HCT116 (cell line): ENCODE data around the gene DOCK3. TPM values are rescaled to one million over a fixed set of nuclear protein-coding genes. Genes with fewer than 3 reads are reported as not detected.

Experiments used
- ATAC-seq: fragments of 200-7000 bp; cut with Tn5 transposase; 2 replicates; pipeline ENCODE4 v1.9.1; 2020; ENCODE audit warnings: mild to moderate bottlenecking, moderate library complexity
- BruUV-seq: library from RNA; stranded (reverse); fragments of 400-500 nt; replicated peaks from 2 replicates; lab custom pipeline; 2021; lab: Mats Ljungman, UMichigan
- CTCF ChIA-PET: fragments of 300-600 bp; sonication (Branson Sonifier 250); formaldehyde crosslinking; loops from one replicate; lab custom pipeline; 2021; ENCODE audit warnings: antibody characterized with exemption; lab: Charles Lee
- POLR2A ChIA-PET: fragments of 300-600, 350-600 bp; sonication (Branson Sonifier 250); formaldehyde crosslinking; loops from one replicate; lab custom pipeline; 2021; ENCODE audit warnings: antibody characterized with exemption; lab: Charles Lee
- RAD21 ChIA-PET, 2 experiments: fragments of 300-600 bp; sonication (Branson Sonifier 250); formaldehyde crosslinking; loops; one replicate each; lab custom pipeline; 2023; ENCODE audit warnings: low total read pairs in 2 of 2; ENCODE audit not compliant: uncharacterized antibody in 2 of 2, unreplicated experiment in 2 of 2, low non-redundant PET in 1 of 2; lab: Charles Lee
- DNase-seq: peaks from one replicate; pipeline ENCODE4 v3.0.0-alpha.2; 2010; ENCODE audit warnings: low read depth, low spot score
- H2AFZ ChIP-seq: fragments of 200-600 bp; shearing (Covaris generic), sonication (generic); 2 replicates; pipeline ENCODE4 v1.6.1; 2017; ENCODE audit warnings: low read depth, mixed run types, mixed read lengths, antibody characterized with exemption, low read length; ENCODE audit not compliant: poor library complexity, severe bottlenecking
- H3K27ac ChIP-seq: 2 replicates; pipeline ENCODE4 v1.5.1; 2012; ENCODE audit warnings: low read depth, low read length
- H3K27me3 ChIP-seq: fragments of 200-600 bp; sonication (generic); 2 replicates; pipeline ENCODE4 v1.6.1; 2016; ENCODE audit warnings: mixed run types, low read length, mixed read lengths; ENCODE audit not compliant: insufficient read depth
- H3K36me3 ChIP-seq, 2 experiments: fragments of 200-500 bp in 1 of 2; fragments of 200-600 bp in 1 of 2; sonication (Bioruptor generic) in 1 of 2; sonication (generic) in 1 of 2; 2 replicates each; pipeline versions ENCODE4 v1.5.1 to v1.6.1; 2014 to 2016; ENCODE audit warnings: low read length in 2 of 2, inconsistent platforms in 1 of 2, mixed read lengths in 1 of 2, mixed run types in 1 of 2; ENCODE audit not compliant: insufficient read depth in 2 of 2, control insufficient read depth in 1 of 2
- H3K4me1 ChIP-seq, 2 experiments: fragments of 200-600 bp in 1 of 2; sonication (generic) in 1 of 2; 2 replicates each; pipeline versions ENCODE4 v1.5.1 to v1.6.1; 2012 to 2017; ENCODE audit warnings: low read length in 2 of 2, inconsistent platforms in 1 of 2, mild to moderate bottlenecking in 1 of 2, mixed read lengths in 1 of 2, mixed run types in 1 of 2, moderate library complexity in 1 of 2; ENCODE audit not compliant: insufficient read depth in 2 of 2, control insufficient read depth in 1 of 2
- H3K4me2 ChIP-seq: fragments of 200-600 bp; sonication (generic); 2 replicates; pipeline ENCODE4 v1.6.1; 2017; ENCODE audit warnings: mixed run types, low read length, mixed read lengths
- H3K4me3 ChIP-seq, 2 experiments: fragments of 200-600 bp in 1 of 2; sonication (generic) in 1 of 2; replicated peaks in 1 of 2; 2 replicates each; pipeline ENCODE4 v1.5.1; 2011 to 2016; ENCODE audit warnings: low read length in 2 of 2, control low read depth in 1 of 2, low read depth in 1 of 2, mild to moderate bottlenecking in 1 of 2, mixed read lengths in 1 of 2, mixed run types in 1 of 2
- H3K79me2 ChIP-seq: fragments of 200-600 bp; sonication (generic); 2 replicates; pipeline ENCODE4 v1.6.1; 2017; ENCODE audit warnings: mild to moderate bottlenecking, mixed run types, low read length, moderate library complexity, mixed read lengths; ENCODE audit not compliant: insufficient read depth
- H3K9ac ChIP-seq: fragments of 200-600 bp; sonication (generic); 2 replicates; pipeline ENCODE4 v1.6.1; 2016; ENCODE audit warnings: low read length, mixed read lengths
- H3K9me2 ChIP-seq: fragments of 200-600 bp; sonication (generic), shearing (Covaris generic); 2 replicates; pipeline ENCODE4 v1.6.1; 2017; ENCODE audit warnings: mixed run types, mild to moderate bottlenecking, moderate library complexity; ENCODE audit not compliant: insufficient read depth
- H3K9me3 ChIP-seq, 2 experiments: fragments of 200-500 bp in 1 of 2; fragments of 200-600 bp in 1 of 2; sonication (Bioruptor generic) in 1 of 2; sonication (generic) in 1 of 2; 2 replicates each; pipeline ENCODE4 v1.6.1; 2014 to 2017; ENCODE audit warnings: low read length in 2 of 2, mixed read lengths in 2 of 2, inconsistent platforms in 1 of 2, low read depth in 1 of 2, mild to moderate bottlenecking in 1 of 2, mixed run types in 1 of 2, moderate library complexity in 1 of 2; ENCODE audit not compliant: control insufficient read depth in 1 of 2, insufficient read depth in 1 of 2
- H4K20me1 ChIP-seq: fragments of 200-600 bp; sonication (generic), shearing (Covaris generic); 2 replicates; pipeline ENCODE4 v1.6.1; 2017; ENCODE audit warnings: mixed run types, mild to moderate bottlenecking, moderate library complexity; ENCODE audit not compliant: insufficient read depth
- CEBPB ChIP-seq: IDR thresholded peaks from 2 replicates; pipeline ENCODE4 v1.6.1; 2012; ENCODE audit warnings: low read depth
- EZH2 ChIP-seq: fragments of 200-600 bp; sonication (generic); IDR thresholded peaks from 2 replicates; pipeline ENCODE4 v1.6.1; 2017; ENCODE audit warnings: antibody characterized with exemption, mixed run types
- EZH2phosphoT487 ChIP-seq: fragments of 200-600 bp; IDR thresholded peaks from 2 replicates; pipeline ENCODE4 v1.6.1; 2018; ENCODE audit warnings: antibody characterized with exemption, borderline replicate concordance
- FOSL1 ChIP-seq: IDR thresholded peaks from 2 replicates; pipeline ENCODE4 v1.6.1; 2012; ENCODE audit warnings: low read depth
- JUND ChIP-seq: IDR thresholded peaks from 2 replicates; pipeline ENCODE4 v1.6.1; 2012
- MAX ChIP-seq: IDR thresholded peaks from 2 replicates; pipeline ENCODE4 v1.6.1; 2012
- POLR2A ChIP-seq: IDR thresholded peaks from 2 replicates; pipeline ENCODE4 v1.7.0; 2011; ENCODE audit warnings: borderline replicate concordance; ENCODE audit not compliant: insufficient read depth, insufficient read length; ENCODE audit errors: extremely low read depth
- RAD21 ChIP-seq: IDR thresholded peaks from 2 replicates; pipeline ENCODE4 v1.6.1; 2012; ENCODE audit warnings: low read depth, mild to moderate bottlenecking
- SP1 ChIP-seq: IDR thresholded peaks from 2 replicates; pipeline ENCODE4 v1.6.1; 2012; ENCODE audit warnings: low read depth
- SRF ChIP-seq: IDR thresholded peaks from 2 replicates; pipeline ENCODE4 v1.6.1; 2012; ENCODE audit warnings: low read depth
- TCF7L2 ChIP-seq: IDR thresholded peaks from 2 replicates; pipeline ENCODE4 v1.7.0; 2011; ENCODE audit warnings: borderline replicate concordance, inconsistent platforms; ENCODE audit not compliant: insufficient read depth, insufficient read length; ENCODE audit errors: extremely low read depth
- YY1 ChIP-seq: IDR thresholded peaks from 2 replicates; pipeline ENCODE4 v1.6.1; 2011; ENCODE audit warnings: low read length, low read depth, moderate library complexity, mild to moderate bottlenecking; ENCODE audit not compliant: insufficient replicate concordance; ENCODE audit errors: extremely low read depth
- ZNF274 ChIP-seq: fragments of 200-500 bp; sonication (Bioruptor generic); IDR thresholded peaks from 2 replicates; pipeline ENCODE4 v1.6.1; 2014; ENCODE audit warnings: mild to moderate bottlenecking, low read depth, low read length, inconsistent platforms
- intact Hi-C: fragments of 100-400 bp; cut with micrococcal nuclease; formaldehyde crosslinking; loops from 2 replicates; pipeline ENCODE4 v1.10.0; 2022
- total RNA-seq: library from RNA; stranded (reverse); gene quantifications from one replicate; pipeline ENCODE4 v1.2.1, GENCODE V29; 2021; ENCODE audit not compliant: unreplicated experiment
- TF ChIP-seq, protein P1 (sequence below), 3 experiments: fragments of 200-600 bp in 1 of 3; sonication (generic) in 1 of 3; IDR thresholded peaks in 2 of 3; conservative IDR thresholded peaks in 1 of 3; 2 replicates each; pipeline ENCODE4 v1.5.1; 2012 to 2017; ENCODE audit warnings: low read depth in 2 of 3, low read length in 2 of 3, antibody characterized with exemption in 1 of 3, borderline replicate concordance in 1 of 3, control low read depth in 1 of 3, mild to moderate bottlenecking in 1 of 3, mixed read lengths in 1 of 3, mixed run types in 1 of 3, moderate library complexity in 1 of 3; ENCODE audit not compliant: insufficient read depth in 1 of 3
- TF ChIP-seq, protein P2 (sequence below): IDR thresholded peaks from 2 replicates; pipeline ENCODE4 v1.6.1; 2012
- TF ChIP-seq, protein P3 (sequence below): IDR thresholded peaks from 2 replicates; pipeline ENCODE4 v1.6.1; 2011; ENCODE audit warnings: mild to moderate bottlenecking, low read length, moderate library complexity; ENCODE audit not compliant: insufficient replicate concordance; ENCODE audit errors: extremely low read depth

Gene DOCK3
- total RNA-seq, 1 experiment from 2014 or later, result 4.2 TPM

GRCh38 chr3:50806806-50807205 is 132.1 kb downstream of the DOCK3 start:
- intact Hi-C loops, result no loop called here
- Histone ChIP-seq H2AFZ (no peak overlapping the region), H3K9me3 (peaks cover 0 to 10% of the 10 kb centered on the region in 2 experiments; a peak in 3 of 4 replicates), H3K36me3 (no peaks in the 10 kb centered on the region), H3K9ac (no peak overlapping the region), H3K4me1 (peaks cover 3 to 23% of the 10 kb centered on the region in 2 experiments; a peak in 3 of 4 replicates), H4K20me1 (no peaks in the 10 kb centered on the region), H3K27me3 (no peaks in the 10 kb centered on the region), H3K79me2 (no peaks in the 10 kb centered on the region), H3K9me2 (no peaks in the 10 kb centered on the region), H3K4me2 (peak overlapping the region; percentile 60), H3K4me3 (no peak overlapping the region), H3K27ac (no peak overlapping the region)
- ChIA-PET RAD21 (no interaction called here), POLR2A (no interaction called here), CTCF (no interaction called here)
- no TSS peak for BruUV-seq
- ATAC-seq (peak; percentile 63; the same call in 1 of the 2 replicates), DNase-seq (no peak)
- no peak for TF ChIP-seq RAD21
- TF ChIP-seq, protein P1, sequence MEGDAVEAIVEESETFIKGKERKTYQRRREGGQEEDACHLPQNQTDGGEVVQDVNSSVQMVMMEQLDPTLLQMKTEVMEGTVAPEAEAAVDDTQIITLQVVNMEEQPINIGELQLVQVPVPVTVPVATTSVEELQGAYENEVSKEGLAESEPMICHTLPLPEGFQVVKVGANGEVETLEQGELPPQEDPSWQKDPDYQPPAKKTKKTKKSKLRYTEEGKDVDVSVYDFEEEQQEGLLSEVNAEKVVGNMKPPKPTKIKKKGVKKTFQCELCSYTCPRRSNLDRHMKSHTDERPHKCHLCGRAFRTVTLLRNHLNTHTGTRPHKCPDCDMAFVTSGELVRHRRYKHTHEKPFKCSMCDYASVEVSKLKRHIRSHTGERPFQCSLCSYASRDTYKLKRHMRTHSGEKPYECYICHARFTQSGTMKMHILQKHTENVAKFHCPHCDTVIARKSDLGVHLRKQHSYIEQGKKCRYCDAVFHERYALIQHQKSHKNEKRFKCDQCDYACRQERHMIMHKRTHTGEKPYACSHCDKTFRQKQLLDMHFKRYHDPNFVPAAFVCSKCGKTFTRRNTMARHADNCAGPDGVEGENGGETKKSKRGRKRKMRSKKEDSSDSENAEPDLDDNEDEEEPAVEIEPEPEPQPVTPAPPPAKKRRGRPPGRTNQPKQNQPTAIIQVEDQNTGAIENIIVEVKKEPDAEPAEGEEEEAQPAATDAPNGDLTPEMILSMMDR (IDR thresholded peaks at IDR 0.05 in 2 of 3, conservative IDR thresholded peaks at IDR 0.05 in 1 of 3; ENCODE audit: borderline replicate concordance in 1 of 3, insufficient read depth in 1 of 3, low read depth in 2 of 3, low read length in 2 of 3), result no peak
- TF ChIP-seq, protein P2, sequence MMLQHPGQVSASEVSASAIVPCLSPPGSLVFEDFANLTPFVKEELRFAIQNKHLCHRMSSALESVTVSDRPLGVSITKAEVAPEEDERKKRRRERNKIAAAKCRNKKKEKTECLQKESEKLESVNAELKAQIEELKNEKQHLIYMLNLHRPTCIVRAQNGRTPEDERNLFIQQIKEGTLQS, result no peak
- TF ChIP-seq JUND, result no peak
- no peak for TF ChIP-seq MAX
- TF ChIP-seq FOSL1, result no peak
- no peak for TF ChIP-seq POLR2A
- TF ChIP-seq TCF7L2, result no peak
- no peak for TF ChIP-seq SRF
- no peak for TF ChIP-seq EZH2phosphoT487
- no peak for TF ChIP-seq YY1
- TF ChIP-seq, protein P3, sequence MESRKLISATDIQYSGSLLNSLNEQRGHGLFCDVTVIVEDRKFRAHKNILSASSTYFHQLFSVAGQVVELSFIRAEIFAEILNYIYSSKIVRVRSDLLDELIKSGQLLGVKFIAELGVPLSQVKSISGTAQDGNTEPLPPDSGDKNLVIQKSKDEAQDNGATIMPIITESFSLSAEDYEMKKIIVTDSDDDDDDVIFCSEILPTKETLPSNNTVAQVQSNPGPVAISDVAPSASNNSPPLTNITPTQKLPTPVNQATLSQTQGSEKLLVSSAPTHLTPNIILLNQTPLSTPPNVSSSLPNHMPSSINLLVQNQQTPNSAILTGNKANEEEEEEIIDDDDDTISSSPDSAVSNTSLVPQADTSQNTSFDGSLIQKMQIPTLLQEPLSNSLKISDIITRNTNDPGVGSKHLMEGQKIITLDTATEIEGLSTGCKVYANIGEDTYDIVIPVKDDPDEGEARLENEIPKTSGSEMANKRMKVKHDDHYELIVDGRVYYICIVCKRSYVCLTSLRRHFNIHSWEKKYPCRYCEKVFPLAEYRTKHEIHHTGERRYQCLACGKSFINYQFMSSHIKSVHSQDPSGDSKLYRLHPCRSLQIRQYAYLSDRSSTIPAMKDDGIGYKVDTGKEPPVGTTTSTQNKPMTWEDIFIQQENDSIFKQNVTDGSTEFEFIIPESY, result no peak
- TF ChIP-seq ZNF274, result no peak
- no peak for TF ChIP-seq CEBPB
- no peak for TF ChIP-seq SP1
- TF ChIP-seq EZH2, result no peak
